D341Med (cell line): ENCODE results near the gene ZSCAN20.

Experiments used
- DNase-seq: peaks from one replicate; pipeline ENCODE4 v3.0.0; 2012; ENCODE audit warnings: low spot score

The ZSCAN20 gene

GRCh38 chr1:33443705-33444180 lies 28.7 kb upstream of the ZSCAN20 start:
- DNase-seq, result no peak

- DNase-seq, result no peak
Observed at GRCh38 chr1:33445108-33445507, 27.3 kb upstream of the ZSCAN20 start.

GRCh38 chr1:33446590-33446989 lies 25.9 kb upstream of the ZSCAN20 start:
- no peak for DNase-seq

GRCh38 chr1:33454646-33455282 lies 17.7 kb upstream of the ZSCAN20 start:
- DNase-seq, result no peak

GRCh38 chr1:33455539-33456501 lies 16.6 kb upstream of the ZSCAN20 start:
- peak; percentile 83 for DNase-seq

GRCh38 chr1:33456502-33456886 lies 16.0 kb upstream of the ZSCAN20 start:
- no peak for DNase-seq

- no peak for DNase-seq
Observed at GRCh38 chr1:33459691-33460090, 12.8 kb upstream of the ZSCAN20 start.

GRCh38 chr1:33460144-33460543 lies 12.3 kb upstream of the ZSCAN20 start:
- DNase-seq, result no peak

- DNase-seq, result no peak
Observed at GRCh38 chr1:33460947-33461629, 11.4 kb upstream of the ZSCAN20 start.

GRCh38 chr1:33462405-33463164 lies 9.9 kb upstream of the ZSCAN20 start:
- DNase-seq, result no peak

GRCh38 chr1:33464552-33464951 lies 7.9 kb upstream of the ZSCAN20 start:
- no peak for DNase-seq

GRCh38 chr1:33465316-33465715 lies 7.1 kb upstream of the ZSCAN20 start:
- no peak for DNase-seq

- DNase-seq, result no peak
Observed at GRCh38 chr1:33466159-33466558, 6.3 kb upstream of the ZSCAN20 start.

- no peak for DNase-seq
Observed at GRCh38 chr1:33468011-33468410, 4.4 kb upstream of the ZSCAN20 start.

GRCh38 chr1:33468531-33468930 lies 3.9 kb upstream of the ZSCAN20 start:
- DNase-seq, result no peak

GRCh38 chr1:33468967-33469366 lies 3.5 kb upstream of the ZSCAN20 start:
- no peak for DNase-seq

- DNase-seq, result no peak
Observed at GRCh38 chr1:33469691-33470090, 2.8 kb upstream of the ZSCAN20 start.

GRCh38 chr1:33470495-33471012 lies 1.9 kb upstream of the ZSCAN20 start:
- peak; percentile 71 for DNase-seq

GRCh38 chr1:33471416-33471815 lies 1.0 kb upstream of the ZSCAN20 start:
- no peak for DNase-seq

- DNase-seq, result no peak
Observed at GRCh38 chr1:33473900-33474299, 1.5 kb downstream of the ZSCAN20 start.

- DNase-seq, result no peak
Observed at GRCh38 chr1:33477451-33477850, 5.0 kb downstream of the ZSCAN20 start.

GRCh38 chr1:33482412-33482811 lies 10.0 kb downstream of the ZSCAN20 start:
- DNase-seq, result no peak
